GM12891 (cell line): ENCODE measurements around the gene MCM6.
"Not testable (repeated sequence)": the region's sequence is repeated elsewhere in the genome, so short reads cannot be mapped to it uniquely, and the experiment has no call there.

Source experiments
- DNase-seq: peaks from one replicate; pipeline ENCODE4 v3.0.0; 2011; ENCODE audit warnings: low spot score; ENCODE audit not compliant: insufficient read length
- FAIRE-seq: peaks from 2 replicates; lab custom pipeline; 2011; peaks lifted over from hg19 to GRCh38; lab: Jason Lieb, UNC
- PAX5 ChIP-seq: IDR thresholded peaks from 2 replicates; pipeline ENCODE4 v1.6.1; 2011; ENCODE audit warnings: low read length, moderate library complexity, mild to moderate bottlenecking; ENCODE audit not compliant: insufficient read depth, severe bottlenecking
- POLR2A ChIP-seq: IDR thresholded peaks from 2 replicates; pipeline ENCODE4 v1.6.1; 2011; ENCODE audit warnings: low read depth, low read length, control low read depth
- POLR2AphosphoS5 ChIP-seq: IDR thresholded peaks from 2 replicates; pipeline ENCODE4 v1.6.1; 2011; ENCODE audit warnings: low read depth, low read length, control low read depth
- POU2F2 ChIP-seq: IDR thresholded peaks from 2 replicates; pipeline ENCODE4 v1.6.1; 2011; ENCODE audit warnings: low read depth, mild to moderate bottlenecking, control low read depth, low read length, moderate library complexity
- SPI1 ChIP-seq: IDR thresholded peaks from 2 replicates; pipeline ENCODE4 v1.6.1; 2011; ENCODE audit warnings: low read depth, low read length, control low read depth
- TAF1 ChIP-seq: IDR thresholded peaks from 2 replicates; pipeline ENCODE4 v1.6.1; 2011; ENCODE audit warnings: low read depth, low read length, control low read depth

MCM6 gene

DNA sequence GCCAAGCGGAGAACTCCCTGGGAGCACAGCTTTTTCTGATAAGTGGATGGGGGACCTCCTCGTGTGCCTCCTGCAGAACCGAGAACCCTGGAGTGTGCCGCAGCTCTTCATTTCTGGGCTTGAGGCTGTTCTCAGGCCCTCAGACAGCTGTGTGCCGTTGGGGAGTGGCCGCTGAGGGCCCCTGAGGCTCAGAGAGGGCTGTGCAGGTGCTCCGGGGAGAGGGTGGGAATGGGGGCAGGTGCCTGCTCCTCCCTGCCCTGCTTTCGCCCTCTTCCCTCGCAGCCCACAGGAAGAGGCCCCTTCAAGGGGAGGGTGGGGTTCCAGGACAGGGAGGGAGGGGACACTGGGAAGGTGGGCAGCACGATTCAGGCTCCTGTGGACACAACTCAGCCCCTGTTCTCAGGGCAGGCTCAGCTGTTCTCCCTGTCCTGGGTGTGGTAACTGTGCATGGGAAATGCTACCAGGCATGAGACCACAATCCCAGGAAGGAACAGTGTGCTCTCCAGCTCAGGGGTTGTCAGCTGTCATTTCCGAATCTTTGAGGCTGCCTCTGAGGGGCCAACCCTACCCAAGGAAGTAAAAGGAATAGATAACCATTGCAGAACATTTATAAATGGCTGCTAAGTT lies 50.6 kb downstream of the MCM6 start:
- no peak for DNase-seq
- FAIRE-seq = peak; percentile 59
- TF ChIP-seq POU2F2 (no peak), PAX5 (no peak), SPI1 (no peak), POLR2AphosphoS5 (no peak), TAF1 (no peak), POLR2A (no peak)

DNA sequence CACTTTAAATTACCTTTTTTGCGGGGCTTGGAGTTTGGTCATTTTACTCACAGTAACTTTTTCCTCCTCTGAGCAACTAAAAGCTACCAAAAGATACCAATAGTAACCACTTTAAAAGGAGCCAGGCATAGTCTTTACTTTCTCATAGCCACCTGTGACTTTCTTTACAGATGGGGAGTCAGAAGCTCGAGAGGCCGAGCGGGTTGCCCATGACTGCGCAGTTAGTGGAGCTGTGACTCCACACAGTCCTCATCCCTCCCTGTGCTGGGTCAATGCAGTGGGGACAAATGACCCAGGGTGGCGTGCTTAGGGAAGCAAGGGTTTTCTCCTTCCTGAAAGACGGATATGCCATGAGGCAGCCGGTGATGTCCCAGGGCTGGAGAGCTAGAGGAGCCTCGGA lies 51.1 kb downstream of the MCM6 start:
- no peak for TF ChIP-seq POLR2A
- TF ChIP-seq PAX5 = no peak
- TF ChIP-seq TAF1 = no peak
- TF ChIP-seq POU2F2 = no peak
- TF ChIP-seq SPI1 = no peak
- no peak for TF ChIP-seq POLR2AphosphoS5
- FAIRE-seq = no peak
- DNase-seq = no peak

DNA sequence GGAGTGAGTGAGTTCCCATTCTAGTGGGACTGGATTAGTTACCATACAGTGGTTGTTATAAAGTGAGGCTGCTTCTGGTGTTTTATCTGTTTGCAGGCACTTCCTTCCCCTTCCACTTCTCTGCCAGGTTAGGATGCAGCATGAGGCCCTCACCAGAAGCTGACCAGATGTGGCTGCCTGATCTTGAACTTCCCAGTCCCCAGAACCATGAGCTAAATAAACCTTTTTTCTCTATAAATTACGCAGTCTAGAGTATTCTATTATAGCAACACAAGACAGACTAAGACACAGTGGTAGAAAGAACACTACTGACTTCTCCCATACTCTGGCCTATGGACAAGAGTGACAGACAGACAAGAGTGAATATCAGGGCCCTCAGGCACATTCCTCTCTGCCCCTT lies 53.4 kb downstream of the MCM6 start:
- FAIRE-seq = no peak
- DNase-seq = no peak
- TF ChIP-seq PAX5 (no peak), POLR2A (no peak)

DNA sequence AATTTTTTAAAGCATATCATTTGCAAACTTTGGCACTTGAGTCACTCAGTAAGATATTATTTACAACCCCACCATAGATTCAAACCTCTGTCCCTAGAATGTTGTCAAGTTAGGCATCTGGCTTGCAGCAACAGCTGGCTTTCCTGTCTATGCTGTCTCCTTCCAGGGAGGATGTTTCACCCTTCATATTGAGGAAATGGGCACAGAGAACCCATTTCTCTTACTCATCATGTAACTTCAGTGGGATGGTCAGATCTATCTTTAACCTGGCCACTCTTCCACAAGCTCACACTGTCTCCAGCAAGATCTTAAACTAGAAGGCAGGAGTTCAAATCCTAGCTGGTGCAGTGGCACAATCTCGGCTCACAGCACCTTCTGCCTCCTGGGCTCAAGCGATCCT lies 55.1 kb downstream of the MCM6 start:
- no peak for DNase-seq
- peak; percentile 74 for FAIRE-seq
- TF ChIP-seq SPI1 (peak; percentile 71), PAX5 (no peak)

DNA sequence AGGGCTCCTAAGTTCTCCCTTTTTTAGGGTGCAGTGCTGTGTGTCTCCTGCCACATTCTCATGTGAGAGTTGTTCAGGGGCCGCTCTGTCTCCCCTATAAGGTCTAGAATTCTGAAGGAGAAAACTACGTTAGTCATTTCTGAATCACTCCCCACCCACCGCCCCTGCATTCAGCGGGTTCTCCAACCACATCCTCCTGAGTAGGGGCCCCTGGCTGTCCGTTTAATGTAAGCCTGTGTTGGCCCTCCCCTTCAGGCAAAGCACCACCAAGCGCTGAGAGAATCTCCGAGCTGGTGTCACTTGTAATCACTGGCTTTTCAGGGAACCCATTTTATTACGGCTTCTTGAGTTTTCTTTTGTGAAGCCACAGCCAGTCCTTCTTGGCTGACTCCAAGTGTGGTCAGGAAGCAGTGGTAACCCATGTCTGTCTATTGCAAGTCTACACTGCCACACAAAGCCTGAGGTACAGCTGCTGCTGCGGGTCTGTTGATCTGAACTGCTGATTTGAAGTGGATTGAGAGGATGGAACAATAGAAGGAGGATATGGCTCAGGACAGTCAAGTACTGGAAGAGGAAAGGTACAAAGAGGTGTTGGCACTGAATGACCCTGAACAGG lies 56.1 kb downstream of the MCM6 start:
- peak; percentile 91 for FAIRE-seq
- TF ChIP-seq POLR2AphosphoS5 (peak; percentile 81), PAX5 (no peak), POU2F2 (peak; percentile 68), TAF1 (no peak; the same call in 1 of the 2 replicates), SPI1 (no peak), POLR2A (peak; percentile 54; the same call in 1 of the 2 replicates)
- DNase-seq = peak; percentile 45

DNA sequence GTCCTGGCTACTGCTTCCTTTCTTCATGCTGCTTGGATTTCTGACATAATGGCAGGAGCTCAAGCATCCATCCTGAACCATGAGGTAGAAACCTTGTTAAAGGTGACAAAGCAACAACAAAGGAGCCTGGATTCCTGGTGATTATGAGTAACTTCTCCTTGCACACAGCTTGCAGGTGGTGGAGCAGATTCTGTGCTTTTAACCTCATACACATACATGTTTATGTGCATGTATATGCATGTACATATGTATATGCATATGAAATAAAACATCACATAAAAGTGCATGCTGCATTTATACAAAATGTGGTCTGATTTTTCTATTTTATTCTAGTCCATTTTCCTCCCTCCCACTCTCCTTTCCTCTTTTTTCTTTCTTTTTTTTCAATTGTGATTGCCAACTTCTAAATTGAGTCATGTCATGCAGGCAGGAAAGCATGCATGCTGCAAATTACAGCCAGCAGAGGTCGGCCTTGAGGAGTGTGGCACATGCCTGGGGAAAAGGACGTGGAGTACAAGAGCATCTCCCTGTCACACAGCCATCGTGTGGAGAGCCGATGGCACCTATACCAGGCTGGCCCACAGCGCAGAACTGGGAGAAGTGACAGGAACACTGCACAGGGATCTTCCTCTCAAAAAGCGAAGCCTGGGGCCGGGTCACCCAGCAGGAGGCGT lies 57.2 kb downstream of the MCM6 start:
- DNase-seq = no peak
- FAIRE-seq = no peak
- no peak for TF ChIP-seq SPI1
- TF ChIP-seq POLR2AphosphoS5 = no peak
- no peak for TF ChIP-seq TAF1
- TF ChIP-seq PAX5 = no peak
- no peak for TF ChIP-seq POU2F2
- no peak for TF ChIP-seq POLR2A

DNA sequence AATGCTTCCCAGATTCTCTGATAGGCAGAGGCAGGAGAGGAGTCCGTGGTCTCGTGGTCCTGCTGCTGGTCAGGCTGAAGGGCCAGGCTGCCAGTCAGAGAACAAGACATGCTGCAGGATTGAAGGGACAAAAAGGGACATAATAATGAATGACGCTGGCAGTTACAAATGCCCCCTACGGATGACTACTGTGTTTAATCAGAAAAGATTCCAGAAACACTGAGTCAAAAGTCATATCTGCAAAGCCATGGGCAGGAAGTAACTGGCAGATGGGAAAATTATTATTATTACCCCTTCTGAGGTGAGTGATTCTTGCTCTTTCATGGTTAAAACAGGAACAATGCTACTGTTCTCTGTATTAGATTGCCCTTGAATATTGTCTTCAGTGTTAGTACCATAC lies 58.3 kb downstream of the MCM6 start:
- FAIRE-seq (no peak), DNase-seq (no peak)
- TF ChIP-seq POLR2AphosphoS5 (no peak), PAX5 (no peak), TAF1 (no peak), POLR2A (no peak), POU2F2 (no peak), SPI1 (no peak)

DNA sequence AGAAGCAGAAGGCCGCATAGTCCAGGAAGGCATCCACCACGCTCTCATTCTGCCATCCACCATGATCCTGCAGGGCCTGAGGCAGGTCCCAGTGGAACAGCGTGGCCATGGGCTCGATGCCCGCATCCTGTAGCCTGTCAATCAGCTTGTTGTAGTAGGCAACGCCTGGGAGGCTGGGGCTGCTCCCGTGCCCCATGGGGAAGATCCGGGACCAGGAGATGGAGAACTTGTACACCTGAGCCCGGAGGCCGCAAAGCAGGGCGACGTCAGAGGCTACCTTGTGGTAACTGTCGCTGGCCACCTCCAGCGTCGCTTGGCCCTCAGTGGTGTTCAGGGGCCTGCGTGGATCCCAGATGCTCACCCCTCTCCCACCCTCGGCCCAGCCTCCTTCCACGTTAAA lies 58.8 kb downstream of the MCM6 start:
- FAIRE-seq (no peak), DNase-seq (no peak)
- TF ChIP-seq POLR2A (no peak), TAF1 (no peak), POLR2AphosphoS5 (no peak), SPI1 (no peak), POU2F2 (no peak), PAX5 (no peak)

DNA sequence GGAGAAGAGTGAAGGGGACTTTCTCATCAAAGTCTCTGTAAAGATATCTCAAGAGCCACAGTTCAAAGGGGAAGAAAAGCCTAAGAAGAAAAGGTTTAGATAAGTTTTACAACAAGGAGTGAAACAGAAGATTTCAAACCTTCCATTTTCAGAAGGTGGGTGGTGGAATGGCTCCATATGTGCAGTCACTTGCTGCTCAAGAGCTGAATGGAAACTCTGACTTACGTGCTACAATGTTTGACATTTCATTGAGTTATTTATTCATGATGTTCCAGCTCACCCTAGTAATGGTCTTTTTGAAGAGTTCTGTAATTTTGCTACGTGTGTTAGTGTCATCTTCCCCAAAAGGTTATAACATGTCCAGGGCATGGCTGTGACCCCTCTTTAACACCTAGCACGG lies 61.0 kb downstream of the MCM6 start:
- DNase-seq = no peak
- TF ChIP-seq POLR2A = no peak
- no peak for TF ChIP-seq PAX5
- TF ChIP-seq SPI1 = no peak
- TF ChIP-seq POU2F2 = no peak
- TF ChIP-seq POLR2AphosphoS5 = no peak
- no peak for TF ChIP-seq TAF1
- no peak for FAIRE-seq

DNA sequence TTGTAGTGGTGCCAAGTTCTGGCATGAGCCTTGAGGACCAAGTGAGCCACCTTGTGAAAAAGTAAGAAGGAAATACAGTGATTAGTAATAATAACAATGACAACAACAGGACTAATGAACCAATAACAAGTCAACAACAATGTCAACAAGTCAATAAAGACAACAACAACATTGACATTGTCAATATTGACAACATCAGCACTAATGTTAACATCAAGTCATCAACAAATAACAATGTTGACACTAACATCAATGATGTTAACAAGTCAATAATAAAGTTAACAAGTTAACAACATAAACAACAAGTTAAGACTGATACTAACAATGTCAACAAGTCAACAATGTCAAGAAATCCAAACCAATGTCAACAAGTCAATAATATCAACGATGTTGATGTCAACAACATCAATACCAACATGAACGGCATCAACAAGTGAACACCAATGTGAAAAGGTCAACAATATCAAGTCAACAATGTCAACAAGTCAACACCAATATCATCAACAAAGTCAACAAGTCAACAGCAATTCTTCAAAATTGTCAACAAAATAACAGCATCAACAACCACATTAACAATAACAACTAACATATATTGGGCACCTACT lies 63.2 kb downstream of the MCM6 start:
- TF ChIP-seq POLR2A (no peak), PAX5 (no peak), POU2F2 (no peak), TAF1 (no peak), POLR2AphosphoS5 (no peak), SPI1 (no peak)
- DNase-seq (no peak), FAIRE-seq (peak; percentile 72)

DNA sequence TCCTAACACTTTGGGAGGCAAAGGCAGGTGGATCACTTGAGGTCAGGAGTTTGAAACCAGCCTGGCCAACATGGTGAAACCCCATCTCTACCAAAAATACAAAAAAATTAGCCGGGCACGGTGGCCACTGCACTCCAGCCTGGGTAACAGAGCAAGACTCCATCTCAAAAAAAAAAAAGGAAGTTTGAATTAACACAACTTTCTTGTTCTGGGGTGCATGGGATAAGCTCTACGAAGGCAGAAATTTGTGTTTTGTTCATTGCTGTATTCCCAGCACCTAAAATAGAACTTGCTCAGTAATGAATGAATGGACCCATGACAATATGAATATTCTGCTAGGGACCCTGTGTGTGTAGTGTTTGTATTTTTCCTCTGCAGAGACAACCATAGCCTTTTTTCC lies 68.4 kb downstream of the MCM6 start:
- not testable (repeated sequence) for FAIRE-seq, DNase-seq
